HG02763 (cell line): ENCODE data around the gene DACT3.

Experiments used
- ATAC-seq: cut with Tn5 transposase; IDR thresholded peaks from one replicate; pipeline ENCODE4 v1.9.1; 2021; ENCODE audit warnings: mild to moderate bottlenecking, moderate library complexity; ENCODE audit not compliant: unreplicated experiment

Gene DACT3

GRCh38 chr19:46614114-46614722 is 46.8 kb downstream of the DACT3 start:
- no peak for ATAC-seq

GRCh38 chr19:46613525-46613924 is 47.5 kb downstream of the DACT3 start:
- no peak for ATAC-seq

GRCh38 chr19:46611776-46612175 is 49.2 kb downstream of the DACT3 start:
- no peak for ATAC-seq

GRCh38 chr19:46610851-46611770 is 49.9 kb downstream of the DACT3 start:
- no peak for ATAC-seq

DNA sequence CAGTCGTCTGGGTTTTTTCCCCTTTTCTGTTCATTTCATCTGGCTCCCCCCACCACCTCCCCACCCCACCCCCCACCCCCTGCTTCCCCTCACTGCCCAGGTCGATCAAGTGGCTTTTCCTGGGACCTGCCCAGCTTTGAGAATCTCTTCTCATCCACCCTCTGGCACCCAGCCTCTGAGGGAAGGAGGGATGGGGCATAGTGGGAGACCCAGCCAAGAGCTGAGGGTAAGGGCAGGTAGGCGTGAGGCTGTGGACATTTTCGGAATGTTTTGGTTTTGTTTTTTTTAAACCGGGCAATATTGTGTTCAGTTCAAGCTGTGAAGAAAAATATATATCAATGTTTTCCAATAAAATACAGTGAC is 50.6 kb downstream of the DACT3 start:
- no peak for ATAC-seq

GRCh38 chr19:46609511-46610412 is 51.2 kb downstream of the DACT3 start:
- ATAC-seq: no peak

GRCh38 chr19:46608581-46609345 is 52.2 kb downstream of the DACT3 start:
- no peak for ATAC-seq

- ATAC-seq: no peak
Measured at GRCh38 chr19:46608178-46608577, 52.8 kb downstream of the DACT3 start.

- no peak for ATAC-seq
Measured at GRCh38 chr19:46607448-46607841, 53.5 kb downstream of the DACT3 start.

DNA sequence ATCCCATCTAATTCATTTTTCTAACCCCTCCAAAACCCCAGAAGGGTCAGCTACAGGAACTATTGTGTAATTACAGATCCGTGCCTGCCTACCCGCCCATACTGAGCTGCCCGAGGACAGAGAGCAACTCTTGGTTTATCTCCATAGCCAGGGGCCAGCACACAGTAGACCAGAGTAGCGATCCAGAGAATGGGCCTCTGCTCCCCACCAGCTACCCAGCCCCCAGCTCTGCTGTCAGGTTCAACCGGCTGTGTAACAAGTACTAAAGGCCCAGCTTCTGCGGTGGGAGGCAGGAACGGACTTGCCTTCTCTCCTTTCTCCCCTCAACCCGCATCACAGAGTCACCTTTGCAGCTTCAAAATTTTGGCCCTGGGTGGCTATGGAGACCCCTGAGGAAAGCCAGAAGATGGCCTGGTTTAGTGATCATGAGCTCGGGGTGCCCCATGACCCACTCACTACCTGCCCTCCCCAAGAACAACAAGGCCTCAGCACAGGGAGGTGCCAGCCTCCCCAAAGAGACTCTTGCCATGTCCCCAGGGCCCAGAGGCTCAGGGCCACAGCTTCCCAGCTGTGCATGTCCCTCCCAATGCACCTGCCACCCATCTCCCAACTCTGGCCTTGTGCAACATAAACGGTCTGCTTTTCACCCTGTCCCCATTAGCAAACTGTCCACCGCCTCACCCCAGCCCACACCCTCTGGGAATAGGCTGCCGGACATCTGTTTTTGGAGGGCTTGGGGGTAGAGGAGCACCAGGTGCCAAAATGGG is 54.1 kb downstream of the DACT3 start:
- no peak for ATAC-seq

- ATAC-seq: no peak
Measured at GRCh38 chr19:46606019-46606418, 55.0 kb downstream of the DACT3 start.

DNA sequence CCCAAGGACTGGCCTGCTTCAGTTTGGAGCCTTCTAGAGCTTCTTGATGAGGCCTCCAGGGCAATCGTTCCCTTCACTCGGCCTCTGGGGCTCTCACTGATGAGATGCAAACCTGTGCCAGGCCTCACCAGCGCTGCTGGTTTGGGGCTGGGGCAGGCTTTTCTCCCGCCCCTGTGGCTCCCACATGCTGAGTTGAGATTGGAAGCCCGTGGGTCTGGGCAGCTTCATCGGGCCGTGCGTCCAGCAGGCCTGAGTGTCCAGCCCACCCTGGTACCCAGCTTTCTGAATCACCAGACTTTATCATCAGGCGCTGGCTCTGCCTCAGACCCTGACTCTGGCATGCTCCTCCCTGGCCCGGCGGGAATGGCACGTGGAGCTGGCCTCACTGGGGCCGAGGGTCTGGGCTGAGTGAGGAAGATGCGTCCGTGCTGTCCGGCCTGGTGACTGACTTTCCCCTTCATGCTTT is 55.6 kb downstream of the DACT3 start:
- no peak for ATAC-seq

GRCh38 chr19:46604781-46605355 is 56.1 kb downstream of the DACT3 start:
- no peak for ATAC-seq

DNA sequence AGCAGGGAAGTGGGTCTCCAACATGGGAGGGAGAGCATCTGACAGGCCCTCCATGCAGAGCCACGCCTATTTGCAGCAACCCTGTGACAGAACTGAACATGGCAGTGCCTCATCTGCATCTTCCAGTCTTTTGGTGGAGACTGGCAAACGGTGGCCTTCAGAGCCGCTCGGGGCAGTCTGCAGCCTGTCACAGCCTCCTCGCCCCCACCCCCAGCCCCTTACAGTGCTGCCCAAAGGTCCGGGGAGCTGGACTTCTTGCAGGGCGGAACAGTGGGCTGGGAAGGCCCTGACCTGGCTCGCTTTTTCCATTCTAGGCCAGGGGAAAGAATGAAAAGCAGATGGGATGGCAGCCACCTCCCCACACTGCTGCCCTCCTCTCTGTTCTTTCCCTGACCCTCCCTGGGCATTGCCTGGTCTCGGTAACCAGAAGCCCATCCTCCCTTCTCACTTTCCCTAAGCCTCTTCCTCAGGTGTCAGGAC is 57.2 kb downstream of the DACT3 start:
- ATAC-seq: no peak

- no peak for ATAC-seq
Measured at GRCh38 chr19:46603195-46603637, 57.8 kb downstream of the DACT3 start.

DNA sequence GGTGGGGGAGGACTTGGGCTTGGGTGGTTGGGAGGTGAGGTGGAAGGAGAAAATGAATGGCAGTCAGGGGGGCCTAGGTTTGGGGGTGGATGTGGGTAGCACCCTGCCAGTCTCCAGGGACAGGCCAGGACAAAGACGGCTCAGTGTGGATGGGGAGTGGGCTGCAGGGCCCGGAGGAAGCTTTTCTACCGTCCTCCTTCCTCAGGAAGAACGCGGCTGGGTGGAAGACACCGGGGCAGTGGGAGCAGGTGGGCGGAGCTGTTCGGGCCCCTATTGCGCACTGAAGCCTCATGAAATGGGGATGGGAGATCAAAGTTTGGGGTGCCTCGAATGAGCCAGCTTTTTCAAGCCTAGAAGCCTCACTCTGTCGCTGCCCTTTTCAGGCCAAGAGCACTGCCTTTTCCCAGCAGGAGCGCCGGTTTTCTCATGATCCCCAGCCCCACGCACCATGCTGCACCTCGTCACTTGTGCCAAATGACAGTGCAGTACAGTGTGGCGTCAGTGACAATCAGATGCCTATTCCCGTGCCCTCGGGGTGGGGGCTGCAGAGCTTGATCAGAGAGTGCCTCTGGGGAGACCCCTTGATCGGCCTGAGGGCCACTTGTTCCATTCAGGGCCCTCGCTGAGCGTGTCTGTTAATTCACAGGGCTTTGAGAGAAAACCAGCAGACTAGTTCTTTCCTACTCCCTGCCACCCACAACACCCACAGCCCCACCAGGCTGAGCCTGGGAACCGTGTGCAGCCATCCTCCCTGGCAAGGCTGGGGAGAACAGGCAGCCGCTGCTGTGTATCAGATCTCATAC is 58.4 kb downstream of the DACT3 start:
- no peak for ATAC-seq

- no peak for ATAC-seq
Measured at GRCh38 chr19:46601318-46602224, 59.4 kb downstream of the DACT3 start, which contains the start of gene CALM3. CALM3 (plus strand) TSS chr19:46601330; CDS start chr19:46601435, 105 bp downstream.
